GM12873 (cell line): Measurements from ENCODE around the gene GRK5.

Source experiments
- CTCF ChIP-seq: IDR thresholded peaks from 2 replicates; pipeline ENCODE4 v1.5.1; 2012; ENCODE audit warnings: low read depth, mild to moderate bottlenecking, moderate library complexity, low read length, control low read depth; ENCODE audit not compliant: insufficient read depth; ENCODE audit errors: missing control alignments

Gene GRK5

GRCh38 chr10:119285495-119286267, 78.3 kb downstream of the GRK5 start:
- no peak for TF ChIP-seq CTCF

GRCh38 chr10:119286516-119286915, 79.1 kb downstream of the GRK5 start:
- no peak for TF ChIP-seq CTCF

GRCh38 chr10:119286983-119287633, 79.7 kb downstream of the GRK5 start:
- no peak for TF ChIP-seq CTCF

GRCh38 chr10:119288574-119289001, 81.2 kb downstream of the GRK5 start:
- no peak for TF ChIP-seq CTCF

- TF ChIP-seq CTCF: no peak
These were observed 82.0 kb downstream of the GRK5 start for GRCh38 chr10:119289227-119289920.

GRCh38 chr10:119290301-119291048, 83.1 kb downstream of the GRK5 start:
- no peak for TF ChIP-seq CTCF
